ENCODE results near the gene PRR29.

DNA sequence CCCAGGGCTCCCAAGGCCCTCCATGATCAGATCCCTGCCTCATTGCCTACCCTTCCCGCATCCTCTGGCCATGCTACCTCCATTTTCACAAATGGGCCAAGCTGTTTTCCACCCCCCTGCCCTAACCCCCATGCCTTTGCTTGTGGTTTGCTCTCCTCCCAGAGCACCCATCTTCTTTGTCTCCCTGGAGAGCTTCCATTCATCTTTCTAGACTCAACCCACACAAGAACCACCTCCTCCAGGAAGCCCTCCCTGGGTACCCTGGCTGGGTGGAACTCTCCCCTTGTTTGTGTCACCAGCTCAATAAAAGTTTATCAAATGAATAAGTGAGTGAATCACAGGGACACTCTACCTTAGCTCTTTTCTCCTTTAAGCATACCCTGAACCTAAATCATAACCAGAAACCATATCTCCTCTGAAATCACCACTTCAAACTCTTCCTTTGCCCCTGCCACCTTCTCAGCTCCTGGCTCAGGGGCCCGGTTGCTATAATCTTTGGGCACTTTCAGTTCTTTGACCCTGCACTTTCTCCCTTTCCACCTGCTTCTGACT, 22.5 kb upstream of the PRR29 start:
- TF ChIP-seq, protein P1, sequence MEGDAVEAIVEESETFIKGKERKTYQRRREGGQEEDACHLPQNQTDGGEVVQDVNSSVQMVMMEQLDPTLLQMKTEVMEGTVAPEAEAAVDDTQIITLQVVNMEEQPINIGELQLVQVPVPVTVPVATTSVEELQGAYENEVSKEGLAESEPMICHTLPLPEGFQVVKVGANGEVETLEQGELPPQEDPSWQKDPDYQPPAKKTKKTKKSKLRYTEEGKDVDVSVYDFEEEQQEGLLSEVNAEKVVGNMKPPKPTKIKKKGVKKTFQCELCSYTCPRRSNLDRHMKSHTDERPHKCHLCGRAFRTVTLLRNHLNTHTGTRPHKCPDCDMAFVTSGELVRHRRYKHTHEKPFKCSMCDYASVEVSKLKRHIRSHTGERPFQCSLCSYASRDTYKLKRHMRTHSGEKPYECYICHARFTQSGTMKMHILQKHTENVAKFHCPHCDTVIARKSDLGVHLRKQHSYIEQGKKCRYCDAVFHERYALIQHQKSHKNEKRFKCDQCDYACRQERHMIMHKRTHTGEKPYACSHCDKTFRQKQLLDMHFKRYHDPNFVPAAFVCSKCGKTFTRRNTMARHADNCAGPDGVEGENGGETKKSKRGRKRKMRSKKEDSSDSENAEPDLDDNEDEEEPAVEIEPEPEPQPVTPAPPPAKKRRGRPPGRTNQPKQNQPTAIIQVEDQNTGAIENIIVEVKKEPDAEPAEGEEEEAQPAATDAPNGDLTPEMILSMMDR (IDR thresholded peaks at IDR 0.05) = no peak
- no peak for TF ChIP-seq POLR2A (IDR thresholded peaks at IDR 0.05)
